HepG2 (cell line): Measurements from ENCODE around the gene AAGAB. TPM values are rescaled to one million over a fixed set of nuclear protein-coding genes. Genes with fewer than 3 reads are reported as not detected.

Experiments used
- AGO1 ChIP-seq: fragments of 200-400 bp; formaldehyde crosslinking; IDR thresholded peaks from 2 replicates; pipeline ENCODE4 v1.6.1; 2017; ENCODE audit warnings: mild to moderate bottlenecking, low read depth, low read length, moderate library complexity; ENCODE audit not compliant: poor library complexity, severe bottlenecking
- AHDC1 ChIP-seq: sonication (generic); formaldehyde crosslinking; IDR thresholded peaks from 2 replicates; pipeline ENCODE4 v1.5.1; 2020; ENCODE audit warnings: mild to moderate bottlenecking, missing genetic modification reagents, borderline replicate concordance
- CHD2 ChIP-seq: IDR thresholded peaks from 2 replicates; pipeline ENCODE4 v1.6.1; 2011; ENCODE audit warnings: low read depth, low read length, improper control_type of control experiment
- HIVEP1 ChIP-seq: sonication (generic); formaldehyde crosslinking; IDR thresholded peaks from 2 replicates; pipeline ENCODE4 v1.4.0; 2020; ENCODE audit warnings: mild to moderate bottlenecking, missing genetic modification reagents
- MNT ChIP-seq: fragments of 450-650 bp; IDR thresholded peaks from 2 replicates; pipeline ENCODE4 v1.6.1; 2016
- NFE2L2 ChIP-seq: fragments of 150-350 bp; IDR thresholded peaks from 2 replicates; pipeline ENCODE4 v1.6.1; 2014; ENCODE audit warnings: low read length
- POLR2G ChIP-seq: fragments of 200-400 bp; formaldehyde crosslinking; IDR thresholded peaks from 2 replicates; pipeline ENCODE4 v1.6.1; 2018; ENCODE audit warnings: mild to moderate bottlenecking, low read depth, low read length, moderate library complexity
- YEATS4 ChIP-seq: sonication (generic); formaldehyde crosslinking; IDR thresholded peaks from 2 replicates; pipeline ENCODE4 v1.4.0; 2020; ENCODE audit warnings: missing genetic modification reagents, borderline replicate concordance
- ZNF567 ChIP-seq: sonication (generic); formaldehyde crosslinking; IDR thresholded peaks from 2 replicates; pipeline ENCODE4 v1.8.1; 2023; ENCODE audit warnings: mild to moderate bottlenecking, missing genetic modification reagents, borderline replicate concordance
- ZNF724P ChIP-seq: sonication (generic); formaldehyde crosslinking; IDR thresholded peaks from 2 replicates; pipeline ENCODE4 v1.8.0; 2022; ENCODE audit warnings: missing genetic modification reagents, borderline replicate concordance
- ZNF746 ChIP-seq: sonication (generic); formaldehyde crosslinking; IDR thresholded peaks from 2 replicates; pipeline ENCODE4 v1.8.0; 2022; ENCODE audit warnings: mild to moderate bottlenecking, missing genetic modification reagents
- ZNF768 ChIP-seq: sonication (generic); formaldehyde crosslinking; IDR thresholded peaks from 2 replicates; pipeline ENCODE4 v1.4.0; 2020; ENCODE audit warnings: missing genetic modification reagents
- polyA plus RNA-seq, 8 experiments: library from polyadenylated mRNA; depleted of rRNA in 3 of 8; stranded (reverse) in 7 of 8; unstranded in 1 of 8; fragments of >200 nt; fragmentation: Illumina TruSeq in 4 of 8; extraction: Trizol in 4 of 8; gene quantifications; 2 replicates each; pipeline versions ENCODE4 v1.2.1 to v1.2.3, GENCODE V29; 2011 to 2016; ENCODE audit warnings: low read depth in 4 of 8, missing spikeins in 1 of 8, mixed read lengths in 1 of 8; ENCODE audit not compliant: insufficient read depth in 1 of 8
- total RNA-seq, 5 experiments: library from RNA; depleted of rRNA; stranded (reverse); fragments of >200 nt; fragmentation: Illumina TruSeq; extraction: Trizol; gene quantifications; 2 replicates each; pipeline ENCODE4 v1.2.3, GENCODE V29; 2016; ENCODE audit warnings: low read depth in 1 of 5
- TF ChIP-seq, protein P1 (sequence below): sonication (generic); formaldehyde crosslinking; IDR thresholded peaks from 2 replicates; pipeline ENCODE4 v1.5.0; 2020; ENCODE audit warnings: mild to moderate bottlenecking, missing genetic modification reagents
- TF ChIP-seq, protein P2 (sequence below): sonication (generic); formaldehyde crosslinking; IDR thresholded peaks from 2 replicates; pipeline ENCODE4 v1.4.0; 2020; ENCODE audit warnings: missing genetic modification reagents, low read depth, mild to moderate bottlenecking, borderline replicate concordance

Gene AAGAB
- total and polyA plus RNA-seq, 2 of the 13 experiments (the other 11 are each of a cell fraction or from before 2014, with no cell fraction given), result 8.0 to 34.9 TPM

DNA sequence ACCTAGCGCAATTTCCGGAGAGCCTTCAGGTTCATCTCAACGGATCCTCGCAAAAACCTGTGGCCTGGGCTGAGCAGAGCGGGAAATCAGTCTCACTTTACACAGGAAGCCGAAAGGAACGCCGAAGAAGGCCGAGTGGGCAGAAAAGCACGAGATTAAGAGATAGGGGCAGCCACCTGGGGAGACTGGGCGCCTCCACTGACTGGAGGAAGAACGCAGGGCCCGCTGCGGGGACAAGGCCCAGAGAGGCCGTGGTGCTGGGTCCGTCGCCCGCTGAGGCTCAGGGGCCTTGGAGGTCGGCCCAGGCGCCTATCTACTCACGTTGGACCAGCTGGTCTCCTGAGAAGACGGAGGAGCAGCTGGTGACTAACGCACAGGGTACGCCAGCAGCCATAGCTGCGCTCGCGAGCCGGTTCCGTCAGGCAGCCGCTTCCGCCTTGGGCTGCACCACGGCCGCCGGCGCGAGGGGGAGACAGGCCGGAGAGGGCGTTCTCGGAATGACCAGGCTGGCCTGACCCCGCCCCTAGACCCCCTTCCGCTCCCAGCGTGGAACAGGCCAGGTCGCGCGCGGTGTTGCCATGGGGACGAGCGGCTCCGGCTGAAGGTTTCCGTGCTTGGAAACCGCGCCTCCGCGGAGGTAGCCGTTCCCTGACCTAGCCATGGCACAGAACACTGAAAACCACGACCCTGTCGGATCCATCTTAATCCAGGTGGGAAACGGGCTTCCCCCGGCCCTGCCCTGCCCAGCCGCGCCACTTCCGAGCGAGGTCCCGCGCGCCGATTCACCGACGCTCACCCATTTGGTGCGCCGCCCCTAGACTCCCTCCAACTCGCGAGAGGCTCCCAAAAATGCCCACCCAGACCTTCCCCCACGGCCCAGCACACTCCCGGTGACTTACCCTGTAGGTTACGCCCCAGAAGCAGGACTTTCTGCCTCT is at the start of gene AAGAB, which contains the start of gene IQCH (continued):
- TF ChIP-seq AHDC1 (CRISPR knock-in tag) (0 out of 2 replicates have a peak, but pooled peaks have one; percentile 53), POLR2G (peak; percentile 81), ZNF567 (CRISPR knock-in tag) (peak; percentile 79; the same call in 1 of the 2 replicates), YEATS4 (CRISPR knock-in tag) (peak; percentile 37; the same call in 1 of the 2 replicates), NFE2L2 (no peak), ZNF724P (CRISPR knock-in tag) (peak; percentile 55; the same call in 1 of the 2 replicates), ZNF768 (CRISPR knock-in tag) (0 out of 2 replicates have a peak, but pooled peaks have one; percentile 57), CHD2 (0 out of 2 replicates have a peak, but pooled peaks have one; percentile 12), AGO1 (peak; percentile 85), ZNF746 (CRISPR knock-in tag) (0 out of 2 replicates have a peak, but pooled peaks have one; percentile 65), MNT (peak; percentile 20; the same call in 1 of the 2 replicates), HIVEP1 (CRISPR knock-in tag) (peak; percentile 86)
- TF ChIP-seq, protein P1, sequence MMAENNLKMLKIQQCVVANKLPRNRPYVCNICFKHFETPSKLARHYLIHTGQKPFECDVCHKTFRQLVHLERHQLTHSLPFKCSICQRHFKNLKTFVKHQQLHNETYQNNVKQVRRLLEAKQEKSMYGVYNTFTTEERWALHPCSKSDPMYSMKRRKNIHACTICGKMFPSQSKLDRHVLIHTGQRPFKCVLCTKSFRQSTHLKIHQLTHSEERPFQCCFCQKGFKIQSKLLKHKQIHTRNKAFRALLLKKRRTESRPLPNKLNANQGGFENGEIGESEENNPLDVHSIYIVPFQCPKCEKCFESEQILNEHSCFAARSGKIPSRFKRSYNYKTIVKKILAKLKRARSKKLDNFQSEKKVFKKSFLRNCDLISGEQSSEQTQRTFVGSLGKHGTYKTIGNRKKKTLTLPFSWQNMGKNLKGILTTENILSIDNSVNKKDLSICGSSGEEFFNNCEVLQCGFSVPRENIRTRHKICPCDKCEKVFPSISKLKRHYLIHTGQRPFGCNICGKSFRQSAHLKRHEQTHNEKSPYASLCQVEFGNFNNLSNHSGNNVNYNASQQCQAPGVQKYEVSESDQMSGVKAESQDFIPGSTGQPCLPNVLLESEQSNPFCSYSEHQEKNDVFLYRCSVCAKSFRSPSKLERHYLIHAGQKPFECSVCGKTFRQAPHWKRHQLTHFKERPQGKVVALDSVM, result peak; percentile 54
- TF ChIP-seq, protein P2, sequence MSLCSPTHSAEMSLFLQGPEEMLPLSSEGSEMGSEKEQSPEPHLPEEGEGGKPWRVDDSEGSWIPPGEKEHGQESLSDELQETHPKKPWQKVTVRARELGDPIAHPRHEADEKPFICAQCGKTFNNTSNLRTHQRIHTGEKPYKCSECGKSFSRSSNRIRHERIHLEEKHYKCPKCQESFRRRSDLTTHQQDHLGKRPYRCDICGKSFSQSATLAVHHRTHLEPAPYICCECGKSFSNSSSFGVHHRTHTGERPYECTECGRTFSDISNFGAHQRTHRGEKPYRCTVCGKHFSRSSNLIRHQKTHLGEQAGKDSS, result peak; percentile 87
